K562 (cell line): ENCODE measurements around the gene TPCN1. TPM values are rescaled to one million over a fixed set of nuclear protein-coding genes. Genes with fewer than 3 reads are reported as not detected.
A peak's percentile ranks its signal among the peaks of the same experiment; 100 is the strongest.

Experiments
- CEBPB ChIP-seq: fragments of 450-650 bp; IDR thresholded peaks from 2 replicates; pipeline ENCODE4 v1.6.1; 2016; ENCODE audit warnings: missing genetic modification characterization, missing compliant biosample characterization
- CHD7 ChIP-seq: fragments of 200-600 bp; sonication (generic); IDR thresholded peaks from one replicate; pipeline ENCODE4 v1.6.1; 2012; ENCODE audit warnings: mild to moderate bottlenecking, low read depth, low read length, inconsistent platforms
- CSDE1 ChIP-seq, 2 experiments: fragments of 450-650 bp; IDR thresholded peaks; 2 replicates each; pipeline ENCODE4 v1.6.1; 2016; ENCODE audit warnings: mild to moderate bottlenecking in 1 of 2
- DMBX1 ChIP-seq: fragments of 250-450 bp; sonication (Bioruptor Pico); IDR thresholded peaks from 2 replicates; pipeline ENCODE4 v1.8.0; 2022; ENCODE audit warnings: inconsistent platforms, mild to moderate bottlenecking, moderate library complexity, borderline replicate concordance
- ETV1 ChIP-seq: fragments of 450-650 bp; conservative IDR thresholded peaks from 2 replicates; pipeline ENCODE4 v1.6.1; 2016; ENCODE audit warnings: missing genetic modification characterization, control low read depth, low read depth, missing compliant biosample characterization
- FOXA3 ChIP-seq, 2 experiments: fragments of 450-650 bp in 1 of 2; sonication (generic) in 1 of 2; formaldehyde crosslinking; IDR thresholded peaks in 1 of 2; conservative IDR thresholded peaks in 1 of 2; 2 replicates each; pipeline versions ENCODE4 v1.4.0 to v1.8.0; 2020 to 2022; ENCODE audit warnings: mild to moderate bottlenecking in 2 of 2, missing genetic modification reagents in 1 of 2
- LEF1 ChIP-seq: fragments of 450-650 bp; IDR thresholded peaks from 2 replicates; pipeline ENCODE4 v1.6.1; 2016; ENCODE audit warnings: mild to moderate bottlenecking
- NR1H2 ChIP-seq: sonication (generic); formaldehyde crosslinking; IDR thresholded peaks from 2 replicates; pipeline ENCODE4 v1.4.0; 2020; ENCODE audit warnings: mild to moderate bottlenecking, missing genetic modification reagents
- RBM25 ChIP-seq: fragments of 200-400 bp; formaldehyde crosslinking; IDR thresholded peaks from 2 replicates; pipeline ENCODE4 v1.6.1; 2018; ENCODE audit warnings: low read length, low read depth, moderate library complexity; ENCODE audit not compliant: severe bottlenecking
- YY1 ChIP-seq, 3 experiments: IDR thresholded peaks; 2 replicates each; pipeline ENCODE4 v1.6.1; 2011; ENCODE audit warnings: low read length in 2 of 3, mild to moderate bottlenecking in 2 of 3, moderate library complexity in 2 of 3, borderline replicate concordance in 1 of 3, control low read depth in 1 of 3, low read depth in 1 of 3; ENCODE audit not compliant: insufficient read depth in 3 of 3, insufficient replicate concordance in 2 of 3, control insufficient read depth in 1 of 3, insufficient read length in 1 of 3; ENCODE audit errors: extremely low read depth in 1 of 3
- ZBED1 ChIP-seq: IDR thresholded peaks from 2 replicates; pipeline ENCODE4 v1.6.1; 2014
- ZNF431 ChIP-seq: sonication (generic); formaldehyde crosslinking; IDR thresholded peaks from 2 replicates; pipeline ENCODE4 v1.8.0; 2022; ENCODE audit warnings: mild to moderate bottlenecking, missing genetic modification reagents
- ZNF512 ChIP-seq: IDR thresholded peaks from 2 replicates; pipeline ENCODE4 v1.6.1; 2016; ENCODE audit warnings: missing genetic modification characterization, missing compliant biosample characterization
- ZNF707 ChIP-seq: fragments of 250-450 bp; sonication (Bioruptor Pico); conservative IDR thresholded peaks from 2 replicates; pipeline ENCODE4 v1.8.0; 2022; ENCODE audit warnings: inconsistent platforms, mild to moderate bottlenecking, moderate library complexity
- polyA plus RNA-seq, 8 experiments: library from polyadenylated mRNA; depleted of rRNA in 4 of 8; stranded (reverse) in 5 of 8; unstranded in 3 of 8; fragments of >200 nt; fragmentation: Nextera tagmentation in 2 of 8; fragmentation: Illumina TruSeq in 1 of 8; extraction: Ambion mirVana in 2 of 8; extraction: Trizol in 1 of 8; gene quantifications; 2 replicates each; pipeline versions ENCODE4 v1.2.1 to v1.2.3, GENCODE V29; 2011 to 2014; ENCODE audit warnings: inconsistent platforms in 1 of 8, missing spikeins in 1 of 8
- total RNA-seq, 7 experiments: library from RNA; depleted of rRNA in 6 of 7; stranded (reverse); fragments of >200 nt in 6 of 7; fragmentation: Illumina TruSeq in 2 of 7; extraction: Trizol in 2 of 7; gene quantifications; 2 replicates each; pipeline versions ENCODE4 v1.2.1 to v1.2.3, GENCODE V29; 2011 to 2021; ENCODE audit warnings: low replicate concordance in 1 of 7

The TPCN1 gene
- total and polyA plus RNA-seq, 9 of the 15 experiments (the other 6 are each of a cell fraction or from before 2014, with no cell fraction given) = 0.80 to 23.8 (median 7.4) TPM

- no peak for TF ChIP-seq CHD7
- TF ChIP-seq LEF1 = peak; percentile 56; the same call in 1 of the 2 replicates
- no peak for TF ChIP-seq ZNF512 (tag)
- peak; percentile 74 for TF ChIP-seq CEBPB
- no peak for TF ChIP-seq ZNF431
- no peak for TF ChIP-seq DMBX1 (CRISPR knock-in tag)
- TF ChIP-seq YY1 (IDR thresholded peaks at IDR 0.05; ENCODE audit: borderline replicate concordance in 1 of 3, control insufficient read depth in 1 of 3, extremely low read depth in 1 of 3, insufficient read depth in 3 of 3, insufficient read length in 1 of 3, insufficient replicate concordance in 2 of 3, low read depth in 1 of 3, low read length in 2 of 3) = no peak
- TF ChIP-seq CSDE1 (IDR thresholded peaks at IDR 0.05) = no peak
- TF ChIP-seq ZNF707 (CRISPR knock-in tag) = no peak
- no peak for TF ChIP-seq NR1H2 (CRISPR knock-in tag)
- TF ChIP-seq ETV1 (tag) = no peak
- TF ChIP-seq RBM25 = no peak
- TF ChIP-seq FOXA3 (CRISPR knock-in tag; conservative IDR thresholded peaks at IDR 0.05 in 1 of 2, IDR thresholded peaks at IDR 0.05 in 1 of 2) = no peak
- no peak for TF ChIP-seq ZBED1
Observed at GRCh38 chr12:113261847-113262470, 40.7 kb downstream of the TPCN1 start (continued).
